Measurements from ENCODE around the gene TRIM65. TPM values are rescaled to one million over a fixed set of nuclear protein-coding genes. Genes with fewer than 3 reads are reported as not detected.

Gene TRIM65
- total and polyA plus RNA-seq, 2 of the 13 experiments (the other 11 are each of a cell fraction or from before 2014, with no cell fraction given), result 10.3 to 22.4 TPM

- TF ChIP-seq ZMYM2 (CRISPR knock-in tag; IDR thresholded peaks at IDR 0.05) (peak; percentile 62; the same call in 1 of the 2 replicates), ARNT2 (CRISPR knock-in tag; IDR thresholded peaks at IDR 0.05; ENCODE audit: low read depth) (peak; percentile 93), RAD21 (CRISPR knock-in tag; IDR thresholded peaks at IDR 0.05) (peak; percentile 47; the same call in 1 of the 2 replicates), ZNF512 (CRISPR knock-in tag; IDR thresholded peaks at IDR 0.05) (no peak), ZNF547 (CRISPR knock-in tag; IDR thresholded peaks at IDR 0.05) (0 out of 2 replicates have a peak, but pooled peaks have one; percentile 50), SETDB1 (CRISPR knock-in tag; IDR thresholded peaks at IDR 0.05; ENCODE audit: borderline replicate concordance) (no peak), KLF15 (CRISPR knock-in tag; IDR thresholded peaks at IDR 0.05; ENCODE audit: borderline replicate concordance) (0 out of 2 replicates have a peak, but pooled peaks have one; percentile 83), SMYD3 (CRISPR knock-in tag; IDR thresholded peaks at IDR 0.05) (no peak; the same call in 1 of the 2 replicates), MXD4 (CRISPR knock-in tag; IDR thresholded peaks at IDR 0.05) (peak; percentile 84; the same call in 1 of the 2 replicates), PATZ1 (CRISPR knock-in tag; IDR thresholded peaks at IDR 0.05) (peak; percentile 97), HNRNPL (IDR thresholded peaks at IDR 0.05; ENCODE audit: low read depth, low read length) (peak; percentile 99), NR2F1 (CRISPR knock-in tag; IDR thresholded peaks at IDR 0.05) (peak; percentile 95 to 96), ZNF792 (CRISPR knock-in tag; IDR thresholded peaks at IDR 0.05) (peak; percentile 47; the same call in 1 of the 2 replicates), KLF12 (CRISPR knock-in tag; IDR thresholded peaks at IDR 0.05; ENCODE audit: borderline replicate concordance) (peak; percentile 68; the same call in 1 of the 2 replicates), BRF2 (CRISPR knock-in tag; IDR thresholded peaks at IDR 0.05) (no peak; the same call in 1 of the 2 replicates), ADNP (CRISPR knock-in tag; IDR thresholded peaks at IDR 0.05) (no peak)
- TF ChIP-seq, protein P1, sequence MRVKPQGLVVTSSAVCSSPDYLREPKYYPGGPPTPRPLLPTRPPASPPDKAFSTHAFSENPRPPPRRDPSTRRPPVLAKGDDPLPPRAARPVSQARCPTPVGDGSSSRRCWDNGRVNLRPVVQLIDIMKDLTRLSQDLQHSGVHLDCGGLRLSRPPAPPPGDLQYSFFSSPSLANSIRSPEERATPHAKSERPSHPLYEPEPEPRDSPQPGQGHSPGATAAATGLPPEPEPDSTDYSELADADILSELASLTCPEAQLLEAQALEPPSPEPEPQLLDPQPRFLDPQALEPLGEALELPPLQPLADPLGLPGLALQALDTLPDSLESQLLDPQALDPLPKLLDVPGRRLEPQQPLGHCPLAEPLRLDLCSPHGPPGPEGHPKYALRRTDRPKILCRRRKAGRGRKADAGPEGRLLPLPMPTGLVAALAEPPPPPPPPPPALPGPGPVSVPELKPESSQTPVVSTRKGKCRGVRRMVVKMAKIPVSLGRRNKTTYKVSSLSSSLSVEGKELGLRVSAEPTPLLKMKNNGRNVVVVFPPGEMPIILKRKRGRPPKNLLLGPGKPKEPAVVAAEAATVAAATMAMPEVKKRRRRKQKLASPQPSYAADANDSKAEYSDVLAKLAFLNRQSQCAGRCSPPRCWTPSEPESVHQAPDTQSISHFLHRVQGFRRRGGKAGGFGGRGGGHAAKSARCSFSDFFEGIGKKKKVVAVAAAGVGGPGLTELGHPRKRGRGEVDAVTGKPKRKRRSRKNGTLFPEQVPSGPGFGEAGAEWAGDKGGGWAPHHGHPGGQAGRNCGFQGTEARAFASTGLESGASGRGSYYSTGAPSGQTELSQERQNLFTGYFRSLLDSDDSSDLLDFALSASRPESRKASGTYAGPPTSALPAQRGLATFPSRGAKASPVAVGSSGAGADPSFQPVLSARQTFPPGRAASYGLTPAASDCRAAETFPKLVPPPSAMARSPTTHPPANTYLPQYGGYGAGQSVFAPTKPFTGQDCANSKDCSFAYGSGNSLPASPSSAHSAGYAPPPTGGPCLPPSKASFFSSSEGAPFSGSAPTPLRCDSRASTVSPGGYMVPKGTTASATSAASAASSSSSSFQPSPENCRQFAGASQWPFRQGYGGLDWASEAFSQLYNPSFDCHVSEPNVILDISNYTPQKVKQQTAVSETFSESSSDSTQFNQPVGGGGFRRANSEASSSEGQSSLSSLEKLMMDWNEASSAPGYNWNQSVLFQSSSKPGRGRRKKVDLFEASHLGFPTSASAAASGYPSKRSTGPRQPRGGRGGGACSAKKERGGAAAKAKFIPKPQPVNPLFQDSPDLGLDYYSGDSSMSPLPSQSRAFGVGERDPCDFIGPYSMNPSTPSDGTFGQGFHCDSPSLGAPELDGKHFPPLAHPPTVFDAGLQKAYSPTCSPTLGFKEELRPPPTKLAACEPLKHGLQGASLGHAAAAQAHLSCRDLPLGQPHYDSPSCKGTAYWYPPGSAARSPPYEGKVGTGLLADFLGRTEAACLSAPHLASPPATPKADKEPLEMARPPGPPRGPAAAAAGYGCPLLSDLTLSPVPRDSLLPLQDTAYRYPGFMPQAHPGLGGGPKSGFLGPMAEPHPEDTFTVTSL (CRISPR knock-in tag; IDR thresholded peaks at IDR 0.05; ENCODE audit: borderline replicate concordance), result peak; percentile 52; the same call in 1 of the 2 replicates
These were observed 49.8 kb downstream of the TRIM65 start (continued) for GRCh38 chr17:75846692-75847613.

All from HepG2 (cell line).